GM10248 (cell line): ENCODE data around the gene WRNIP1.

ENCODE experiments used
- CTCF ChIA-PET: fragments of 300-600 bp; sonication (Branson Sonifier 250); formaldehyde crosslinking; extraction: SDS; loops from one replicate; lab custom pipeline; 2021; ENCODE audit warnings: antibody characterized with exemption; lab: Yijun Ruan, JAX
- POLR2A ChIA-PET: fragments of 350-650 bp; sonication (Branson Sonifier 250); formaldehyde crosslinking; extraction: SDS; loops from one replicate; lab custom pipeline; 2020; ENCODE audit warnings: antibody characterized with exemption; lab: Yijun Ruan, JAX
- DNase-seq: peaks from one replicate; pipeline ENCODE4 v3.0.0; 2012; ENCODE audit errors: extremely low spot score
- CTCF ChIP-seq: IDR thresholded peaks from 2 replicates; pipeline ENCODE4 v1.5.1; 2012; ENCODE audit warnings: mild to moderate bottlenecking, low read depth; ENCODE audit errors: extremely low read depth, missing control alignments, control extremely low read depth

Gene WRNIP1

GRCh38 chr6:2803731-2804429 is 38.7 kb downstream of the WRNIP1 start:
- TF ChIP-seq CTCF: no peak
- DNase-seq: no peak
- CTCF ChIA-PET: interaction anchor here (0.6 to 2.1 kb wide), 4 partner anchors 13 to 127 kb away, joined by 3 to 5 read pairs (median 4); no protein-coding TSS in a partner anchor
- POLR2A ChIA-PET: no interaction called here

- no peak for TF ChIP-seq CTCF
- POLR2A ChIA-PET: no interaction called here
- no peak for DNase-seq
- CTCF ChIA-PET: interaction anchor here (1.4 to 2.1 kb wide), 2 partner anchors 24 to 127 kb away, joined by 4 to 5 read pairs; no protein-coding TSS in a partner anchor
Observed at GRCh38 chr6:2804516-2804915, 39.3 kb downstream of the WRNIP1 start.

- CTCF ChIA-PET: no interaction called here
- POLR2A ChIA-PET: no interaction called here
Observed at GRCh38 chr6:2805031-2805430, 39.8 kb downstream of the WRNIP1 start.

GRCh38 chr6:2806644-2807043 is 41.5 kb downstream of the WRNIP1 start:
- TF ChIP-seq CTCF: no peak
- POLR2A ChIA-PET: no interaction called here
- no peak for DNase-seq
- CTCF ChIA-PET: interaction anchor here (1.4 to 1.5 kb wide), 2 partner anchors 11 to 15 kb away, joined by 3 to 5 read pairs; no protein-coding TSS in a partner anchor

More at GRCh38 chr6:2805031-2805430, 39.8 kb downstream of the WRNIP1 start:
- TF ChIP-seq CTCF: no peak
- DNase-seq: no peak

- DNase-seq: no peak
- POLR2A ChIA-PET: no interaction called here
- TF ChIP-seq CTCF: no peak
- CTCF ChIA-PET: interaction anchor here (1.4 kb wide), 1 partner anchor 16 kb away, joined by 3 read pairs; no protein-coding TSS in a partner anchor
Observed at GRCh38 chr6:2807342-2808090, 42.3 kb downstream of the WRNIP1 start.

GRCh38 chr6:2809015-2809414 is 43.8 kb downstream of the WRNIP1 start:
- ChIA-PET CTCF (interaction anchor here (1.7 kb wide), 1 partner anchor 37 kb away, joined by 5 read pairs; no protein-coding TSS in a partner anchor), POLR2A (no interaction called here)
- no peak for DNase-seq
- no peak for TF ChIP-seq CTCF
